Panc1 (cell line): Measurements from ENCODE around the gene FAM3C. TPM values are rescaled to one million over a fixed set of nuclear protein-coding genes. Genes with fewer than 3 reads are reported as not detected.

Experiments used
- ATAC-seq: fragments of 200-7000 bp; cut with Tn5 transposase; 2 replicates; pipeline ENCODE4 v1.9.1; 2020; ENCODE audit warnings: mild to moderate bottlenecking, moderate library complexity
- BruUV-seq: library from RNA; stranded (reverse); fragments of 400-500 nt; replicated peaks from 2 replicates; lab custom pipeline; 2021; lab: Mats Ljungman, UMichigan
- CTCF ChIA-PET: fragments of 300-600 bp; sonication (Branson Sonifier 250); formaldehyde crosslinking; loops from one replicate; lab custom pipeline; 2022; ENCODE audit warnings: antibody characterized with exemption; lab: Charles Lee
- POLR2A ChIA-PET: fragments of 300-600 bp; sonication (Branson Sonifier 250); formaldehyde crosslinking; loops from one replicate; lab custom pipeline; 2022; ENCODE audit warnings: antibody characterized with exemption; lab: Charles Lee
- DNase-seq: peaks from one replicate; pipeline ENCODE4 v3.0.0-alpha.2; 2010; ENCODE audit warnings: low read depth, low spot score
- H3K27ac ChIP-seq: 2 replicates; pipeline ENCODE4 v1.5.1; 2011; ENCODE audit warnings: mild to moderate bottlenecking, low read length, inconsistent platforms
- H3K27me3 ChIP-seq: fragments of 200-500 bp; sonication (Bioruptor generic); 2 replicates; pipeline ENCODE4 v1.6.0; 2014; ENCODE audit warnings: low read length, inconsistent platforms; ENCODE audit not compliant: control insufficient read depth, insufficient read depth
- H3K36me3 ChIP-seq: fragments of 200-500 bp; sonication (Bioruptor generic); 2 replicates; pipeline ENCODE4 v1.5.1; 2014; ENCODE audit warnings: inconsistent platforms, mild to moderate bottlenecking, low read length, moderate library complexity; ENCODE audit not compliant: control insufficient read depth, insufficient read depth
- H3K4me1 ChIP-seq: 2 replicates; pipeline ENCODE4 v1.5.1; 2011; ENCODE audit warnings: inconsistent platforms, mild to moderate bottlenecking, low read length, moderate library complexity; ENCODE audit not compliant: control insufficient read depth, insufficient read depth
- H3K4me3 ChIP-seq, 2 experiments: 2 replicates each; pipeline ENCODE4 v1.5.1; 2011 to 2012; ENCODE audit warnings: low read depth in 2 of 2, low read length in 2 of 2, mild to moderate bottlenecking in 2 of 2, inconsistent platforms in 1 of 2, moderate library complexity in 1 of 2
- H3K9me3 ChIP-seq: fragments of 200-500 bp; sonication (Bioruptor generic); 2 replicates; pipeline ENCODE4 v1.5.1; 2014; ENCODE audit warnings: low read depth, mild to moderate bottlenecking, inconsistent platforms, low read length, moderate library complexity; ENCODE audit not compliant: control insufficient read depth, insufficient read depth
- POLR2AphosphoS5 ChIP-seq: IDR thresholded peaks from 2 replicates; pipeline ENCODE4 v1.6.1; 2012; ENCODE audit warnings: mild to moderate bottlenecking, low read depth, low read length, moderate library complexity
- SIN3A ChIP-seq: IDR thresholded peaks from 2 replicates; pipeline ENCODE4 v1.6.1; 2012; ENCODE audit warnings: low read depth, mild to moderate bottlenecking, low read length, moderate library complexity, borderline replicate concordance; ENCODE audit not compliant: insufficient read depth
- TCF7L2 ChIP-seq: IDR thresholded peaks from 2 replicates; pipeline ENCODE4 v1.6.1; 2011; ENCODE audit warnings: mild to moderate bottlenecking, low read depth, low read length, inconsistent platforms
- in situ Hi-C: cut with HindIII; loops from 2 replicates; pipeline ENCODE4 v1.10.0; 2016; ENCODE audit warnings: low sequenced_read_pairs, low pct_unique_long_range_greater_than_20kb
- intact Hi-C: fragments of 100-400 bp; cut with micrococcal nuclease; formaldehyde crosslinking; loops from one replicate; pipeline ENCODE4 v1.10.0; 2022; ENCODE audit not compliant: unreplicated experiment
- total RNA-seq: library from RNA; stranded (reverse); gene quantifications from one replicate; pipeline ENCODE4 v1.2.1, GENCODE V29; 2021; ENCODE audit not compliant: unreplicated experiment
- TF ChIP-seq, protein P1 (sequence below), 2 experiments: IDR thresholded peaks; 2 replicates each; pipeline ENCODE4 v1.6.1; 2011 to 2012; ENCODE audit warnings: low read depth in 2 of 2, control low read depth in 1 of 2, low read length in 1 of 2, mild to moderate bottlenecking in 1 of 2, moderate library complexity in 1 of 2; ENCODE audit not compliant: insufficient read depth in 1 of 2
- TF ChIP-seq, protein P2 (sequence below): fragments of 450-650 bp; IDR thresholded peaks from 2 replicates; pipeline ENCODE4 v1.5.1; 2017; ENCODE audit warnings: mild to moderate bottlenecking

FAM3C gene
- total RNA-seq, 1 experiment from 2014 or later = 55.4 TPM

DNA sequence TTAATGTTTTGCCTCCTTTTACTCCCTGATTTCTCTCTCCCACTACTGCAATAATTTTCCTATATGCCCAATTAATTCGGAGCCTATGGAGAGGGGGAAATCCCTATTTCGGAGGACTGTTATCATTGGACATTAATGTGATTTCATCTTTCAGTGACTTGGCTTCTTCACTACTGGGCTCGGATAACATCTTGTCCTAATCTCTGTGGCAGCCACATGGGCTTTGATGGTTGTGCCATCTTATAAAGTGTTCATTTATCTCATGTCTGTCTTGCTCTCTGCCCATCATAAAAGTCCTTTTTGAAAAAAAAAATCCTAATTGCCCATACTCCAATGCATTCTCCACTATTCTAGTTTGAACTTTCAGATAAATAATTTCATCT lies 15.5 kb upstream of the FAM3C start:
- Histone ChIP-seq H3K27me3 (no peaks in the 10 kb centered on the region), H3K27ac (no peak overlapping the region), H3K4me1 (no peaks in the 10 kb centered on the region), H3K9me3 (no peaks in the 10 kb centered on the region), H3K36me3 (no peaks in the 10 kb centered on the region), H3K4me3 (no peak overlapping the region)
- in situ Hi-C loops = no loop called here
- intact Hi-C loops = no loop called here
- ChIA-PET CTCF (no interaction called here), POLR2A (no interaction called here)
- TF ChIP-seq POLR2AphosphoS5 (no peak), SIN3A (no peak), TCF7L2 (no peak)
- TF ChIP-seq, protein P1, sequence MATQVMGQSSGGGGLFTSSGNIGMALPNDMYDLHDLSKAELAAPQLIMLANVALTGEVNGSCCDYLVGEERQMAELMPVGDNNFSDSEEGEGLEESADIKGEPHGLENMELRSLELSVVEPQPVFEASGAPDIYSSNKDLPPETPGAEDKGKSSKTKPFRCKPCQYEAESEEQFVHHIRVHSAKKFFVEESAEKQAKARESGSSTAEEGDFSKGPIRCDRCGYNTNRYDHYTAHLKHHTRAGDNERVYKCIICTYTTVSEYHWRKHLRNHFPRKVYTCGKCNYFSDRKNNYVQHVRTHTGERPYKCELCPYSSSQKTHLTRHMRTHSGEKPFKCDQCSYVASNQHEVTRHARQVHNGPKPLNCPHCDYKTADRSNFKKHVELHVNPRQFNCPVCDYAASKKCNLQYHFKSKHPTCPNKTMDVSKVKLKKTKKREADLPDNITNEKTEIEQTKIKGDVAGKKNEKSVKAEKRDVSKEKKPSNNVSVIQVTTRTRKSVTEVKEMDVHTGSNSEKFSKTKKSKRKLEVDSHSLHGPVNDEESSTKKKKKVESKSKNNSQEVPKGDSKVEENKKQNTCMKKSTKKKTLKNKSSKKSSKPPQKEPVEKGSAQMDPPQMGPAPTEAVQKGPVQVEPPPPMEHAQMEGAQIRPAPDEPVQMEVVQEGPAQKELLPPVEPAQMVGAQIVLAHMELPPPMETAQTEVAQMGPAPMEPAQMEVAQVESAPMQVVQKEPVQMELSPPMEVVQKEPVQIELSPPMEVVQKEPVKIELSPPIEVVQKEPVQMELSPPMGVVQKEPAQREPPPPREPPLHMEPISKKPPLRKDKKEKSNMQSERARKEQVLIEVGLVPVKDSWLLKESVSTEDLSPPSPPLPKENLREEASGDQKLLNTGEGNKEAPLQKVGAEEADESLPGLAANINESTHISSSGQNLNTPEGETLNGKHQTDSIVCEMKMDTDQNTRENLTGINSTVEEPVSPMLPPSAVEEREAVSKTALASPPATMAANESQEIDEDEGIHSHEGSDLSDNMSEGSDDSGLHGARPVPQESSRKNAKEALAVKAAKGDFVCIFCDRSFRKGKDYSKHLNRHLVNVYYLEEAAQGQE (IDR thresholded peaks at IDR 0.05; ENCODE audit: insufficient read depth in 1 of 2, low read depth in 2 of 2, low read length in 1 of 2) = no peak
- TF ChIP-seq, protein P2, sequence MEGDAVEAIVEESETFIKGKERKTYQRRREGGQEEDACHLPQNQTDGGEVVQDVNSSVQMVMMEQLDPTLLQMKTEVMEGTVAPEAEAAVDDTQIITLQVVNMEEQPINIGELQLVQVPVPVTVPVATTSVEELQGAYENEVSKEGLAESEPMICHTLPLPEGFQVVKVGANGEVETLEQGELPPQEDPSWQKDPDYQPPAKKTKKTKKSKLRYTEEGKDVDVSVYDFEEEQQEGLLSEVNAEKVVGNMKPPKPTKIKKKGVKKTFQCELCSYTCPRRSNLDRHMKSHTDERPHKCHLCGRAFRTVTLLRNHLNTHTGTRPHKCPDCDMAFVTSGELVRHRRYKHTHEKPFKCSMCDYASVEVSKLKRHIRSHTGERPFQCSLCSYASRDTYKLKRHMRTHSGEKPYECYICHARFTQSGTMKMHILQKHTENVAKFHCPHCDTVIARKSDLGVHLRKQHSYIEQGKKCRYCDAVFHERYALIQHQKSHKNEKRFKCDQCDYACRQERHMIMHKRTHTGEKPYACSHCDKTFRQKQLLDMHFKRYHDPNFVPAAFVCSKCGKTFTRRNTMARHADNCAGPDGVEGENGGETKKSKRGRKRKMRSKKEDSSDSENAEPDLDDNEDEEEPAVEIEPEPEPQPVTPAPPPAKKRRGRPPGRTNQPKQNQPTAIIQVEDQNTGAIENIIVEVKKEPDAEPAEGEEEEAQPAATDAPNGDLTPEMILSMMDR = no peak
- BruUV-seq = no TSS peak
- no peak for ATAC-seq
- DNase-seq = no peak

DNA sequence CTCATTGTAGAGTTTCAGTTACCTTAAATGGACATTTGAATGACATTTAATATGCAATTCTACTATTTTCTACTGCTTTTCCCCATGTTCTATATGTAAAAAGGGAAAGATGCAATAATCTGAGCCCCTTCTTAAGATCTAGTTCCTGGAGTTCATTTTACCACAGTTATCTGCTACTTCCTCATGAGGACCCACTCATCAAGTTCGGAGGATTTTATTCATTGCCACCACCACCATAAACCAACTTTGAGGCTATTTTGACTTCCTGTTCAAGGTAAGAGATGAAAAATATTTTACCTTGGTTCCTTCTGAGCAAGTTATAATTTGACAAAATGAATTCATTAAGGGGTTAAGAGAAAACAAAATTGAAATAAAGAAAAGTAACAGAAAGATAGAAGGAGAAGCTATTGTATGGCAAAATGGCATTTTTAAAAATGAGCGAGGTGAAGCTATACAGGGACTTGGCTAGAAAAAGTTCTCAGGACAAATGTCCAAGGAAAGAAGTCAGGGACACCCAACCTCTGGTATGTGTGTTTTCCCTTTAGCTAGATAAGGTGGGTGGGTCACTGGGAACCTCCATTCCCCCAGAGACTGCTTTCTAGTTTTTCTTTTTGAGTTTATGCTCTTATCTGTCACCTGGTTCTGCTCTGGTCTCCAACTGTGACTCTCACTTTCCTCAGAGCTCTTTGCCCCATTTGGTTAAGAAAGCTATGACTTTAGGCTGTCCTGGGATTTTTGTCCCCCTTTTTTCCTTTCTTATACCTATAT lies 14.9 kb upstream of the FAM3C start:
- Histone ChIP-seq H3K4me3 (no peak overlapping the region), H3K4me1 (no peaks in the 10 kb centered on the region), H3K27ac (no peak overlapping the region), H3K9me3 (no peaks in the 10 kb centered on the region), H3K36me3 (no peaks in the 10 kb centered on the region), H3K27me3 (no peaks in the 10 kb centered on the region)
- intact Hi-C loops = no loop called here
- TF ChIP-seq POLR2AphosphoS5 = no peak
- TF ChIP-seq, protein P2 = no peak
- TF ChIP-seq SIN3A = no peak
- TF ChIP-seq, protein P1 (IDR thresholded peaks at IDR 0.05; ENCODE audit: insufficient read depth in 1 of 2, low read depth in 2 of 2, low read length in 1 of 2) = no peak
- TF ChIP-seq TCF7L2 = no peak
- CTCF ChIA-PET = no interaction called here
- in situ Hi-C loops = no loop called here
- BruUV-seq = no TSS peak
- POLR2A ChIA-PET = no interaction called here
- ATAC-seq = no peak
- DNase-seq = no peak
